ENCODE results near the gene ATP8A2.

The ATP8A2 gene

GRCh38 chr13:25371875-25372283 is at the start of gene ATP8A2:
Gene ATP8A2, plus strand, starts transcription at chr13:25371974. Its CDS starts 239 bp downstream, at chr13:25372213.
- TF ChIP-seq CTCF (IDR thresholded peaks at IDR 0.05; ENCODE audit: low read depth, low read length) = no peak
- peak within 1 kb of the TSS; percentile 31; the same call in 1 of the 2 replicates for H3K4me3 ChIP-seq (ENCODE audit: low read depth, low read length)

GRCh38 chr13:25324100-25324499 is 47.7 kb upstream of the ATP8A2 start:
- no peak for TF ChIP-seq CTCF (IDR thresholded peaks at IDR 0.05; ENCODE audit: low read depth, low read length)
- no peak overlapping the region for H3K4me3 ChIP-seq (ENCODE audit: low read depth, low read length)

- TF ChIP-seq CTCF (IDR thresholded peaks at IDR 0.05; ENCODE audit: low read depth, low read length) = no peak
- no peak overlapping the region for H3K4me3 ChIP-seq (ENCODE audit: low read depth, low read length)
These were observed 42.1 kb upstream of the ATP8A2 start for GRCh38 chr13:25329706-25330105.

- no peak for TF ChIP-seq CTCF (IDR thresholded peaks at IDR 0.05; ENCODE audit: low read depth, low read length)
These were observed 41.2 kb upstream of the ATP8A2 start for GRCh38 chr13:25330541-25330940.

DNA sequence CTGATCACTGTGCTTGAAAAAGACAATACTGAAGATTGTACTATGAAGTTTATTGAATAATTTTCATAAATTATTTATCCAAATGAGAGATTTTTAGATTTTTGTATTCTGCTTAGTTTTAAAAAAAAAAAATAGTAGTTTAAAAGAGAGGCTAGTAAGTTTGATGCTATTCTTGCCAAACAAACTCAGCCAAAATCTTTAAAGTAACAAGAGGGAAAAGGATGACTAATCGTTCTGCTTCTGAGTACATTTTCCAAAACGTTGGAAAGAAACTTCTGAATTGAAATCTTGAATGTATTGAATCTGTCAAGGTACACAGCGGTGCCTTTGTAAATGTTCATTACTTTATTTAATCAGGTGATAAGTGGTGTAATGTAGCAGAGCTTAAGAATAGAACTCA is 35.9 kb upstream of the ATP8A2 start:
- TF ChIP-seq CTCF (IDR thresholded peaks at IDR 0.05; ENCODE audit: low read depth, low read length) = no peak

More at GRCh38 chr13:25330541-25330940, 41.2 kb upstream of the ATP8A2 start:
- H3K4me3 ChIP-seq (ENCODE audit: low read depth, low read length) = no peak overlapping the region

GRCh38 chr13:25345576-25345975 is 26.2 kb upstream of the ATP8A2 start:
- no peak for TF ChIP-seq CTCF (IDR thresholded peaks at IDR 0.05; ENCODE audit: low read depth, low read length)
- H3K4me3 ChIP-seq (ENCODE audit: low read depth, low read length) = no peak overlapping the region

More for the DNA sequence above, 35.9 kb upstream of the ATP8A2 start:
- H3K4me3 ChIP-seq (ENCODE audit: low read depth, low read length) = no peak overlapping the region

DNA sequence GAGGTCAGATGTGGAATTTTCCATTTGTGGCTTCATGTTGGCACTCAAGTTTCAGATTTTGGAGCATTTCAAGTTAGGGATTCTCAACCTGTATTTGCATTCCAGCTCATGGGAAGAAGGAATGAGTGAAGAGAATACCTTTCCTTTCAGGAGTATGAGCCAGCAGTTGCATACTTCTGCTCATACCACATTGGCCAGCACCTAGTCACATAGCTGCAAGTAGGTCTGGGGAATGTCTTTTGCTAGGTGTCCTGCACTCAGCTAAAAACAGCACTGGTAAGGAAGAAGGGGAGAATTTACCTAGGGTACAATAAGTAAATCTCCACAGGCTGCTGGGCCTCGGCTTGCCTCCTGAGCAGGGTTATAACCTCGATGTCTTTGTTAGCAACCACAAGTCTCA is 24.6 kb upstream of the ATP8A2 start:
- no peak for TF ChIP-seq CTCF (IDR thresholded peaks at IDR 0.05; ENCODE audit: low read depth, low read length)
- no peak overlapping the region for H3K4me3 ChIP-seq (ENCODE audit: low read depth, low read length)

All from WI38 (cell line).